ENCODE measurements around the gene MED12L. TPM values are rescaled to one million over a fixed set of nuclear protein-coding genes. Genes with fewer than 3 reads are reported as not detected.

The MED12L gene
- total RNA-seq, 2 experiments from 2014 or later: 12.6 to 32.7 TPM

DNA sequence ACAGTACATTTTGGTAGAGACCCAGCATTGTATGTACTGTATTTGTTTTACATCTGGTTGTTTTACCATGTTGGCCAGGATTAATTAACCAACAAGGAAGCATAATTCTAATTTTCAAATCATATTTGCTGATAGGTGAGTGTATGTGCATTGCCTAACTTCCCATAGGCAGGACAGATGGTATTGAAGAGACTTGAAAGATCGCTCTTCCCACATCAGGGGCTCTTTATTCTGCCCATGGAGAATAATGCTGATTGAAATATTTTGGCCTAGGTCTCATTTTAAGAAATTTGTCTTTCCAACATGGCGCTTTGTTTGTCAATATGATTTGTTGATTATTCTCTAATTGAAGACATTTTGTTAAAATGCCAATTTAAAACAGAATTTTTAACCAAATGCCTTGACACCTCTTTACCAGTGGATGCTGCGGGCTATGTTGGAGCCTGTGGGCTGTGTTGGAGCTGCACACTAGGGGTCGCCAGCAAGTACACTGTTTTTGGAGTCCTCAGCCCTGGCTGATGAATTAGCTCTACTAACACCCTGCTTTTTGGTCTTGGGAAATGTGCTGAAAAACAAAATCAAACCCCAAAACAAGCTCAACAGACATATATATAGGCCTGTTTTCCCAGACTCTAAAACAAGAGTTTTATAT is 293.7 kb downstream of the MED12L start:
- H3K9me2 ChIP-seq (ENCODE audit: insufficient read depth, low read length): no peaks in the 10 kb centered on the region
- DNase-seq (ENCODE audit: low spot score): peak; percentile 44
- H3K27ac ChIP-seq (ENCODE audit: low read depth, low read length, poor library complexity, severe bottlenecking): no peak overlapping the region
- H3K9me3 ChIP-seq (ENCODE audit: low read length): no peaks in the 10 kb centered on the region
- POLR2A ChIA-PET: no interaction called here
- H3K4me1 ChIP-seq (ENCODE audit: insufficient read depth, low read length, poor library complexity, severe bottlenecking): peaks cover 25% of the 10 kb centered on the region
- intact Hi-C loops (cut with micrococcal nuclease; ENCODE audit: unreplicated experiment): no loop called here
- TF ChIP-seq, protein P1, sequence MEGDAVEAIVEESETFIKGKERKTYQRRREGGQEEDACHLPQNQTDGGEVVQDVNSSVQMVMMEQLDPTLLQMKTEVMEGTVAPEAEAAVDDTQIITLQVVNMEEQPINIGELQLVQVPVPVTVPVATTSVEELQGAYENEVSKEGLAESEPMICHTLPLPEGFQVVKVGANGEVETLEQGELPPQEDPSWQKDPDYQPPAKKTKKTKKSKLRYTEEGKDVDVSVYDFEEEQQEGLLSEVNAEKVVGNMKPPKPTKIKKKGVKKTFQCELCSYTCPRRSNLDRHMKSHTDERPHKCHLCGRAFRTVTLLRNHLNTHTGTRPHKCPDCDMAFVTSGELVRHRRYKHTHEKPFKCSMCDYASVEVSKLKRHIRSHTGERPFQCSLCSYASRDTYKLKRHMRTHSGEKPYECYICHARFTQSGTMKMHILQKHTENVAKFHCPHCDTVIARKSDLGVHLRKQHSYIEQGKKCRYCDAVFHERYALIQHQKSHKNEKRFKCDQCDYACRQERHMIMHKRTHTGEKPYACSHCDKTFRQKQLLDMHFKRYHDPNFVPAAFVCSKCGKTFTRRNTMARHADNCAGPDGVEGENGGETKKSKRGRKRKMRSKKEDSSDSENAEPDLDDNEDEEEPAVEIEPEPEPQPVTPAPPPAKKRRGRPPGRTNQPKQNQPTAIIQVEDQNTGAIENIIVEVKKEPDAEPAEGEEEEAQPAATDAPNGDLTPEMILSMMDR (conservative IDR thresholded peaks at IDR 0.05; ENCODE audit: low read length): peak; percentile 87
- TF ChIP-seq EZH2phosphoT487 (IDR thresholded peaks at IDR 0.05; ENCODE audit: borderline replicate concordance, low read depth, low read length): no peak
- BruUV-seq (replicated peaks): no TSS peak
- no peaks in the 10 kb centered on the region for H4K20me1 ChIP-seq (ENCODE audit: insufficient read depth, low read length)
- no peaks in the 10 kb centered on the region for H3K79me2 ChIP-seq (ENCODE audit: insufficient read depth, low read depth, low read length)
- H3K4me3 ChIP-seq (ENCODE audit: low read depth, low read length, poor library complexity, severe bottlenecking): no peak overlapping the region
- H3K36me3 ChIP-seq (ENCODE audit: insufficient read depth, low read length): peaks cover 7% of the 10 kb centered on the region
- no peak overlapping the region for H2AFZ ChIP-seq (ENCODE audit: low read length)
- H3K4me2 ChIP-seq (ENCODE audit: low read length): no peak overlapping the region
- CTCF ChIA-PET (ENCODE audit: unreplicated experiment): interaction anchor here (0.6 to 0.7 kb wide), 2 partner anchors 48 to 89 kb away, joined by 3 read pairs; no protein-coding TSS in a partner anchor

DNA sequence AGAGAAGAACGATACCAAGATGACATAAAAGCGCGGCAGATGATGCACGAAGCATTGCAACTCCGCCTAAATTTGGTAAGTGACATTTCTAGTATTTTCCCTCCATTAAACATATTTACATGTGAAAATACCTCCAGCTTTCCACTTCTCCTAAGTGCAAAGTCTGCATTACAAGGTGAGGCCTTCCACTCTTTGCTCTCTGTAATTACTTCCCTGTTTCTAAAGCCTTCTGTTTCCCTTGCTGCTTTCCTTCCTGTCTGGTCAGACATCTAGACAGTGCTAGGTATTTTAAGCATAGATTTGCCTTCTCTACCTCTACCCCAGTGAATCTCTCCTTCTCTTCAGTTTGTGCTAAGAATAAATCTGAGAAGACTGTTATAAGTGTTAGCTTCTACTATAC is 297.2 kb downstream of the MED12L start:
- no peaks in the 10 kb centered on the region for H3K9me2 ChIP-seq (ENCODE audit: insufficient read depth, low read length)
- peak overlapping the region; percentile 79 for H2AFZ ChIP-seq (ENCODE audit: low read length)
- intact Hi-C loops (cut with micrococcal nuclease; ENCODE audit: unreplicated experiment): loop anchor here (5.0 kb wide), 1 partner anchor 45 kb away; no protein-coding TSS in a partner anchor
- DNase-seq (ENCODE audit: low spot score): peak; percentile 61
- no peaks in the 10 kb centered on the region for H4K20me1 ChIP-seq (ENCODE audit: insufficient read depth, low read length)
- peak overlapping the region; percentile 72 for H3K4me2 ChIP-seq (ENCODE audit: low read length)
- H3K4me3 ChIP-seq (ENCODE audit: low read depth, low read length, poor library complexity, severe bottlenecking): peak overlapping the region; percentile 50
- peaks cover 39% of the 10 kb centered on the region for H3K4me1 ChIP-seq (ENCODE audit: insufficient read depth, low read length, poor library complexity, severe bottlenecking)
- BruUV-seq (replicated peaks): no TSS peak
- H3K27ac ChIP-seq (ENCODE audit: low read depth, low read length, poor library complexity, severe bottlenecking): peak overlapping the region; percentile 73
- no peaks in the 10 kb centered on the region for H3K79me2 ChIP-seq (ENCODE audit: insufficient read depth, low read depth, low read length)
- TF ChIP-seq, protein P1 (conservative IDR thresholded peaks at IDR 0.05; ENCODE audit: low read length): no peak
- no peak for TF ChIP-seq EZH2phosphoT487 (IDR thresholded peaks at IDR 0.05; ENCODE audit: borderline replicate concordance, low read depth, low read length)
- POLR2A ChIA-PET: interaction anchor here (0.6 to 4.5 kb wide), 8 partner anchors 11 to 1028 kb away, joined by 3 to 33 read pairs (median 4); no protein-coding TSS in a partner anchor
- CTCF ChIA-PET (ENCODE audit: unreplicated experiment): no interaction called here
- peaks cover 13% of the 10 kb centered on the region for H3K36me3 ChIP-seq (ENCODE audit: insufficient read depth, low read length)
- no peaks in the 10 kb centered on the region for H3K9me3 ChIP-seq (ENCODE audit: low read length)

DNA sequence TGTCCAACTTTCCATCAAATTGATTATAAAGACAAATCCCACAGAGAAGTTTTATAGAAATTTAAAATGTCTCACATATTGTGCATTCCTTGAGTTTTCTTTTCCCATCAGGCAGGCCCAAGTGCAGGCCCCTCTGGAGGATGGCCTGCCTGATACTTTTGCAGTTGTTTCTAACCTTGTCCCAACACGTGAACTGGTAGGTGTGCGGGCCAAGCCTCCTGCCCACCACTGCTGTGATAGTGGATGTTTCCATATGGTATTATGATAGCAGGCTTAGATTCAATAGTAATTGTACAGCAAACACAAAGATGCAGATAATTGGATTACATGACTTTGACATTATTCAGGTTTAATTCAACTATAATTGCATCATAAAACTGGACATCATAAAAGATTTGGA is 297.6 kb downstream of the MED12L start:
- peaks cover 39% of the 10 kb centered on the region for H3K4me1 ChIP-seq (ENCODE audit: insufficient read depth, low read length, poor library complexity, severe bottlenecking)
- no peak for DNase-seq (ENCODE audit: low spot score)
- no peaks in the 10 kb centered on the region for H3K9me2 ChIP-seq (ENCODE audit: insufficient read depth, low read length)
- peak overlapping the region; percentile 73 for H3K27ac ChIP-seq (ENCODE audit: low read depth, low read length, poor library complexity, severe bottlenecking)
- BruUV-seq (replicated peaks): no TSS peak
- H2AFZ ChIP-seq (ENCODE audit: low read length): peak overlapping the region; percentile 79
- no peaks in the 10 kb centered on the region for H3K9me3 ChIP-seq (ENCODE audit: low read length)
- ChIA-PET CTCF (ENCODE audit: unreplicated experiment) (no interaction called here), POLR2A (interaction anchor here (0.8 to 4.5 kb wide), 3 partner anchors 15 to 43 kb away, joined by 3 to 33 read pairs (median 5); no protein-coding TSS in a partner anchor)
- no peaks in the 10 kb centered on the region for H4K20me1 ChIP-seq (ENCODE audit: insufficient read depth, low read length)
- H3K79me2 ChIP-seq (ENCODE audit: insufficient read depth, low read depth, low read length): no peaks in the 10 kb centered on the region
- intact Hi-C loops (cut with micrococcal nuclease; ENCODE audit: unreplicated experiment): loop anchor here (5.0 kb wide), 1 partner anchor 44 kb away; no protein-coding TSS in a partner anchor
- peak overlapping the region; percentile 72 for H3K4me2 ChIP-seq (ENCODE audit: low read length)
- peaks cover 15% of the 10 kb centered on the region for H3K36me3 ChIP-seq (ENCODE audit: insufficient read depth, low read length)
- peak overlapping the region; percentile 50 for H3K4me3 ChIP-seq (ENCODE audit: low read depth, low read length, poor library complexity, severe bottlenecking)
- TF ChIP-seq, protein P1 (conservative IDR thresholded peaks at IDR 0.05; ENCODE audit: low read length): no peak
- TF ChIP-seq EZH2phosphoT487 (IDR thresholded peaks at IDR 0.05; ENCODE audit: borderline replicate concordance, low read depth, low read length): no peak

All from OCI-LY7 (cell line).